ENCODE results near the gene MYO1A.
A peak's percentile ranks its signal among the peaks of the same experiment; 100 is the strongest.

The MYO1A gene

GRCh38 chr12:57004651-57005050, 45.3 kb downstream of the MYO1A start:
- H3K4me2 ChIP-seq (ENCODE audit: low read depth, low read length), result peak overlapping the region; percentile 90; the same call in 1 of the 2 replicates
- no peak for TF ChIP-seq EZH2 (optimal IDR thresholded peaks at IDR 0.05; ENCODE audit: low read depth, low read length)
- no peak for TF ChIP-seq CTCF (IDR thresholded peaks at IDR 0.05; ENCODE audit: low read length)
- TF ChIP-seq EZH2phosphoT487 (IDR thresholded peaks at IDR 0.05; ENCODE audit: low read length), result no peak

DNA sequence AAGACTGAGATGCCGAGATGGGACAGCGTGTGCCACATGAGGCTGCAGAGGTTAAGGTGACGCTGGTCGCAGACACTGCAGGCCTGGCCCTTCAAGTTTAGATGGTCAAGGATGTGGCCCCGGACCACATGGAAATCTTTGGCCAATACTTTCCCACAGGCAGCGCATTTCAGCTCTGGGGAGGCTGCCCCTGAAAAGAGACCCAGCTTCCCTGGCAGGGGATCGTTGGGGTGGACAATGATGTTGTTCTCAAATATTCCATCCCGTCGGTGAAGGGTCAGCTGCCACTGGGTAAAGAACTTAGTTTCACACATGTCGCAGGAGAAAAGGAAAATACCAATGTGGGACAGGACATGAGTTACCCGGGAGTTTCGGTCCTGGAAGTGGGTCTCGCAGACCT, 46.5 kb downstream of the MYO1A start:
- Histone ChIP-seq H3K9me2 (replicated peaks; ENCODE audit: insufficient read depth, low read length) (no peaks in the 10 kb centered on the region), H3K9ac (ENCODE audit: low read length) (no peak overlapping the region), H3K36me3 (replicated peaks; ENCODE audit: insufficient read depth, low read length) (peaks cover 5% of the 10 kb centered on the region; the same call in 1 of the 2 replicates), H3K9me3 (replicated peaks; ENCODE audit: insufficient read depth, low read length) (no peaks in the 10 kb centered on the region), H4K20me1 (ENCODE audit: insufficient read depth, low read length) (no peaks in the 10 kb centered on the region), H3K27ac (ENCODE audit: low read length) (no peak overlapping the region), H3K27me3 (replicated peaks; ENCODE audit: insufficient read depth, low read length) (no peaks in the 10 kb centered on the region), H3K4me3 (ENCODE audit: low read length) (no peak overlapping the region), H3F3A (ENCODE audit: insufficient read depth, low read length) (peaks cover 3% of the 10 kb centered on the region; the same call in 1 of the 2 replicates), H3K4me1 (ENCODE audit: low read length) (peaks cover 19% of the 10 kb centered on the region), H2AFZ (ENCODE audit: low read length) (no peak overlapping the region), H3K79me2 (ENCODE audit: low read length) (peaks cover 64% of the 10 kb centered on the region), H3K4me2 (ENCODE audit: low read depth, low read length) (no peak overlapping the region)
- TF ChIP-seq CTCF (IDR thresholded peaks at IDR 0.05; ENCODE audit: low read length) (no peak), EZH2 (optimal IDR thresholded peaks at IDR 0.05; ENCODE audit: low read depth, low read length) (no peak), EZH2phosphoT487 (IDR thresholded peaks at IDR 0.05; ENCODE audit: low read length) (no peak)
- no peak for DNase-seq

More at GRCh38 chr12:57004651-57005050, 45.3 kb downstream of the MYO1A start:
- H3F3A ChIP-seq (ENCODE audit: insufficient read depth, low read length), result no peaks in the 10 kb centered on the region
- no peak for DNase-seq
- H2AFZ ChIP-seq (ENCODE audit: low read length), result no peak overlapping the region
- no peak overlapping the region for H3K4me3 ChIP-seq (ENCODE audit: low read length)
- H3K27me3 ChIP-seq (replicated peaks; ENCODE audit: insufficient read depth, low read length), result no peaks in the 10 kb centered on the region
- peaks cover 5% of the 10 kb centered on the region; the same call in 1 of the 2 replicates for H3K36me3 ChIP-seq (replicated peaks; ENCODE audit: insufficient read depth, low read length)
- peaks cover 8% of the 10 kb centered on the region for H3K4me1 ChIP-seq (ENCODE audit: low read length)
- H3K9ac ChIP-seq (ENCODE audit: low read length), result no peak overlapping the region
- no peak overlapping the region for H3K27ac ChIP-seq (ENCODE audit: low read length)
- H3K9me3 ChIP-seq (replicated peaks; ENCODE audit: insufficient read depth, low read length), result no peaks in the 10 kb centered on the region
- no peaks in the 10 kb centered on the region for H3K9me2 ChIP-seq (replicated peaks; ENCODE audit: insufficient read depth, low read length)
- peaks cover 55% of the 10 kb centered on the region for H3K79me2 ChIP-seq (ENCODE audit: low read length)
- H4K20me1 ChIP-seq (ENCODE audit: insufficient read depth, low read length), result no peaks in the 10 kb centered on the region

GRCh38 chr12:57001448-57001906, 48.5 kb downstream of the MYO1A start:
- no peak overlapping the region for H3K9ac ChIP-seq (ENCODE audit: low read length)
- no peak overlapping the region for H2AFZ ChIP-seq (ENCODE audit: low read length)
- no peak overlapping the region for H3K27ac ChIP-seq (ENCODE audit: low read length)
- H3K4me1 ChIP-seq (ENCODE audit: low read length), result peaks cover 22% of the 10 kb centered on the region
- H3K9me2 ChIP-seq (replicated peaks; ENCODE audit: insufficient read depth, low read length), result no peaks in the 10 kb centered on the region
- TF ChIP-seq EZH2phosphoT487 (IDR thresholded peaks at IDR 0.05; ENCODE audit: low read length) (no peak), CTCF (IDR thresholded peaks at IDR 0.05; ENCODE audit: low read length) (peak; percentile 81), EZH2 (optimal IDR thresholded peaks at IDR 0.05; ENCODE audit: low read depth, low read length) (no peak)
- peaks cover 5% of the 10 kb centered on the region; the same call in 1 of the 2 replicates for H3K36me3 ChIP-seq (replicated peaks; ENCODE audit: insufficient read depth, low read length)
- H3K4me3 ChIP-seq (ENCODE audit: low read length), result no peak overlapping the region
- no peaks in the 10 kb centered on the region for H3K9me3 ChIP-seq (replicated peaks; ENCODE audit: insufficient read depth, low read length)
- H3K4me2 ChIP-seq (ENCODE audit: low read depth, low read length), result no peak overlapping the region
- no peaks in the 10 kb centered on the region for H3K27me3 ChIP-seq (replicated peaks; ENCODE audit: insufficient read depth, low read length)
- DNase-seq, result peak; percentile 58
- peaks cover 3% of the 10 kb centered on the region; the same call in 1 of the 2 replicates for H3F3A ChIP-seq (ENCODE audit: insufficient read depth, low read length)
- H4K20me1 ChIP-seq (ENCODE audit: insufficient read depth, low read length), result no peaks in the 10 kb centered on the region
- H3K79me2 ChIP-seq (ENCODE audit: low read length), result peaks cover 70% of the 10 kb centered on the region

All from MM.1S (cell line).